Kidney epithelial cell (primary cell): ENCODE data around the gene KLHL9. TPM values are rescaled to one million over a fixed set of nuclear protein-coding genes. Genes with fewer than 3 reads are reported as not detected.

Experiments
- DNase-seq: peaks from one replicate; pipeline ENCODE4 v3.0.0-alpha.2; 2010; ENCODE audit warnings: low read depth
- H3K27me3 ChIP-seq: 2 replicates; pipeline ENCODE4 v1.6.0; 2011; ENCODE audit warnings: low read length; ENCODE audit not compliant: control insufficient read depth, insufficient read depth
- H3K36me3 ChIP-seq: 2 replicates; pipeline ENCODE4 v1.5.1; 2011; ENCODE audit warnings: low read length; ENCODE audit not compliant: control insufficient read depth, insufficient read depth
- H3K4me3 ChIP-seq: 2 replicates; pipeline ENCODE4 v1.5.1; 2011; ENCODE audit warnings: low read depth, mild to moderate bottlenecking, control low read depth, low read length
- total RNA-seq: library from RNA; depleted of rRNA; stranded (reverse); fragments of >200 nt; gene quantifications from 2 replicates; pipeline ENCODE4 v1.2.3, GENCODE V29; 2015
- TF ChIP-seq, protein P1 (sequence below): IDR thresholded peaks from 2 replicates; pipeline ENCODE4 v1.5.1; 2011; ENCODE audit warnings: mild to moderate bottlenecking, moderate library complexity, low read length, control low read depth, inconsistent platforms; ENCODE audit not compliant: insufficient read depth, poor library complexity, severe bottlenecking

The KLHL9 gene
- total RNA-seq, 1 donor from 2014 or later: 28.3 TPM

DNA sequence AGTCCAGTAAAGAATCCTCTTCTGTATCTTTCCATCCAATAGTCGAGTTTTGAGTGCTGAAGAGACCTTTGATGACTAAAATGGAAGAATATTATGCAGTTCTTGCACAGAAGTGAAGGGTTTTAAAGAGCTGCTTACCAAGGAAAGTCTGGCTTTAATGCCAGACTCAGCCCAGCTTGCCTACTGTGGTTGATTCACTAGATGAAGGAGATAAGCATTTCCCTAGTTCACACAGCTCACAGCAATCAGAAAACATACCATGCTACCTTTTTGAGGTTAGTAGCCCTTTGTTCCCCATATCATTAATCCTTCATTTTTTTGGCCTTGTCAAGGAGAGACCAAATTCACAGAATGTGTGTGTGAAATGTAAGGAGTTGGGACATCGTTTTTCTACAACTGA, 45.4 kb downstream of the KLHL9 start:
- Histone ChIP-seq H3K36me3 (no peaks in the 10 kb centered on the region), H3K27me3 (no peaks in the 10 kb centered on the region), H3K4me3 (no peak overlapping the region)
- TF ChIP-seq, protein P1, sequence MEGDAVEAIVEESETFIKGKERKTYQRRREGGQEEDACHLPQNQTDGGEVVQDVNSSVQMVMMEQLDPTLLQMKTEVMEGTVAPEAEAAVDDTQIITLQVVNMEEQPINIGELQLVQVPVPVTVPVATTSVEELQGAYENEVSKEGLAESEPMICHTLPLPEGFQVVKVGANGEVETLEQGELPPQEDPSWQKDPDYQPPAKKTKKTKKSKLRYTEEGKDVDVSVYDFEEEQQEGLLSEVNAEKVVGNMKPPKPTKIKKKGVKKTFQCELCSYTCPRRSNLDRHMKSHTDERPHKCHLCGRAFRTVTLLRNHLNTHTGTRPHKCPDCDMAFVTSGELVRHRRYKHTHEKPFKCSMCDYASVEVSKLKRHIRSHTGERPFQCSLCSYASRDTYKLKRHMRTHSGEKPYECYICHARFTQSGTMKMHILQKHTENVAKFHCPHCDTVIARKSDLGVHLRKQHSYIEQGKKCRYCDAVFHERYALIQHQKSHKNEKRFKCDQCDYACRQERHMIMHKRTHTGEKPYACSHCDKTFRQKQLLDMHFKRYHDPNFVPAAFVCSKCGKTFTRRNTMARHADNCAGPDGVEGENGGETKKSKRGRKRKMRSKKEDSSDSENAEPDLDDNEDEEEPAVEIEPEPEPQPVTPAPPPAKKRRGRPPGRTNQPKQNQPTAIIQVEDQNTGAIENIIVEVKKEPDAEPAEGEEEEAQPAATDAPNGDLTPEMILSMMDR: no peak
- DNase-seq: no peak

DNA sequence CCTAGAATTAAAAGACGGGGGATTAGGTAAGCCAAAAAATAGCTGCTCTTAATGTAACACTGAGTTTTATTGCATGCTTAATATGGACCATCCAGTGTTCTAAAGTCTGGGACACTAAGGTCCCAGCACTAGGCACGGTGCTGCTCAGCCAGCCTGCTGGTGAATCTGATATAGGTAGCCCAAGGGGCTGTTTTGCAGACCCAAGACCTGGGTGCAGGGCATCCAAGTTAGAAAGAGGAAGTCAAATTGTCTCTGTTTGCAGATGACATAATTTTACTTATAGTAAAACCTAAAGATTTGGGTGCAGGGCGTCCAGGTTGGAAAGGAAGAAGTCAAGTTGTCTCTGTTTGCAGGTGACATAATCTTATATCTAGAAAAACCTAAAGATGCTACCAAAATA, 47.9 kb downstream of the KLHL9 start:
- Histone ChIP-seq H3K4me3 (no peak overlapping the region), H3K27me3 (no peaks in the 10 kb centered on the region), H3K36me3 (no peaks in the 10 kb centered on the region)
- DNase-seq: no peak
- TF ChIP-seq, protein P1: no peak

DNA sequence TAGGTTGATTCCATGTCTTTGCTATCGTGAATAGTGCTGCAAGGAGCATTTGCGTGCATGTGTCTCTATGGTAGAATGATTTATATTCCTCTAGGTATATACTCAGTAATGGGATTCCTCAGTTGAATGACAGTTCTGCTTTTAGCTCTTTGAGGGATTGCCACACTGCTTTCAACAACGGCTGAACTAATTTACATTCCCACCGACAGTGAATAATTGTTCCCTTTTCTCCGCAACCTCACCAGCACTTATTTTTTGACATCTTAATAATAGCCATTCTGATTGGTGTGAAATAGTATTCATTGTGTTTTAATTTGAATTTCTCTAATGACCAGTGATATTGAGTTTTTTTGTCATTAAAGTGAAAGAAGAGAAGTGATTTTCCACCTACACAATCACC, 48.5 kb downstream of the KLHL9 start:
- no peaks in the 10 kb centered on the region for H3K27me3 ChIP-seq
- H3K36me3 ChIP-seq: no peaks in the 10 kb centered on the region
- no peak for DNase-seq
- TF ChIP-seq, protein P1: no peak
- H3K4me3 ChIP-seq: no peak overlapping the region

DNA sequence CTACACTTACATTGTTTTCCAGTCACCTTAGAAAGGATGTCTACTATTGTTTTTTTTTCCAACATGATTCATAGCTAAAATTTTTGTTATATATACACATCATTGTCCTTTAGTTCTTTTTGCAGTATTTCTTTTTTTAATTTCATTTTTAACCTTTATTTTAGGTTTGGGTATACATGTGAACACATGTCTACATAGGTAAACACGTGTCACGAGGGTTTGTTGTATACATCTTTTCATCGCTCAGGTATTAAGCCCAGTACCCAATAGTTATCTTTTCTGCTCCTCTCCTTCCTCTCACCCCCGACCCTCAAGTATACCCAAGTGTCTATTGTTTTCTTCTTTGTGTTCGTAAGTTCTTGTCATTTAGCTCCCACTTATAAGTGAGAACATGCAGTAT, 49.1 kb downstream of the KLHL9 start:
- TF ChIP-seq, protein P1: no peak
- Histone ChIP-seq H3K36me3 (no peaks in the 10 kb centered on the region), H3K4me3 (no peak overlapping the region), H3K27me3 (no peaks in the 10 kb centered on the region)
- DNase-seq: no peak

DNA sequence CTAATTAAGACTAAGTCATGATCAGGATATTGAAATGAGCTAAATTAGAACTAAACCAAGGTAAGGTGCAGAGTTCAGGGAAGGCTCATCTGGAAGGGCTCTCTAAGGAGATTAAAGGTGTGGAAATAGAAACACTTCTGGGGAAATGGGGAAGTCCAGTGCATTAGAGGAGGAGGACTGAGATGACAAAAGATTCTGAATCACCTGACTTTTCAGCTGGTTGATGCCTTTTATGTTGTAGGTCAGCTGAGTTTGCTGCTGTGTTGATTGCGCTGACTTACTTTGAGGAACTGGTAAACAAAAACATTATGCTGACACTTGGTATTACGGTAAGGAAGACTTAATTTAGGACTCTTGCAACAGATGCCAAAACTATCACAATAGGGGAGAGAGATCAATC, 53.9 kb downstream of the KLHL9 start:
- Histone ChIP-seq H3K27me3 (peaks cover 2% of the 10 kb centered on the region), H3K36me3 (no peaks in the 10 kb centered on the region), H3K4me3 (no peak overlapping the region)
- DNase-seq: no peak
- TF ChIP-seq, protein P1: no peak

Other genes with a start within 250 kb of the KLHL9 start
- not detected in 2 replicates for gene IFNW1, start 193.6 kb downstream of the KLHL9 start, total RNA-seq
- not detected in 2 replicates for gene IFNA21, start 168.7 kb downstream of the KLHL9 start, total RNA-seq
- not detected in 2 replicates for gene IFNA4, start 147.8 kb downstream of the KLHL9 start, total RNA-seq
- not detected in 2 replicates for gene IFNA7, start 133.2 kb downstream of the KLHL9 start, total RNA-seq
- gene IFNA10, start 128.3 kb downstream of the KLHL9 start, total RNA-seq: not detected in 2 replicates
- gene IFNA16, start 118.1 kb downstream of the KLHL9 start, total RNA-seq: not detected in 2 replicates
- not detected in 2 replicates for gene IFNA17, start 107.2 kb downstream of the KLHL9 start, total RNA-seq
- gene IFNA14, start 95.4 kb downstream of the KLHL9 start, total RNA-seq: not detected in 2 replicates
- not detected in 2 replicates for gene IFNA5, start 30.1 kb downstream of the KLHL9 start, total RNA-seq
- gene IFNA6, start 15.5 kb upstream of the KLHL9 start, total RNA-seq: not detected in 2 replicates
- gene IFNA13, start 32.7 kb upstream of the KLHL9 start, total RNA-seq: not detected in 2 replicates
- not detected in 2 replicates for gene IFNA2, start 50.0 kb upstream of the KLHL9 start, total RNA-seq
- gene IFNA8, start 73.7 kb upstream of the KLHL9 start, total RNA-seq: not detected in 2 replicates
- not detected in 2 replicates for gene IFNA1, start 105.0 kb upstream of the KLHL9 start, total RNA-seq
- 0.34 and 1.0 TPM in 2 replicates for gene IFNE, start 146.9 kb upstream of the KLHL9 start, total RNA-seq